Mesendoderm (in vitro differentiated cells): ENCODE measurements around the gene FHL2.

ENCODE experiments used
- DNase-seq: peaks from one replicate; pipeline ENCODE4 v3.0.0; 2013
- H2AK5ac ChIP-seq: 2 replicates; pipeline ENCODE4 v1.6.1; 2013; ENCODE audit warnings: low read length, inconsistent platforms
- H2BK120ac ChIP-seq: 2 replicates; pipeline ENCODE4 v1.6.1; 2013; ENCODE audit warnings: low read depth, mild to moderate bottlenecking, low read length, moderate library complexity, mixed read lengths
- H2BK15ac ChIP-seq: replicated peaks from 2 replicates; pipeline ENCODE4 v1.6.1; 2013; ENCODE audit warnings: low read depth, mild to moderate bottlenecking, moderate library complexity
- H2BK5ac ChIP-seq: 2 replicates; pipeline ENCODE4 v1.6.1; 2013; ENCODE audit warnings: low read length, inconsistent platforms
- H3K18ac ChIP-seq: 2 replicates; pipeline ENCODE4 v1.6.1; 2013; ENCODE audit warnings: mild to moderate bottlenecking, low read length, mixed read lengths
- H3K23ac ChIP-seq: one replicate; pipeline ENCODE4 v1.6.1; 2013; ENCODE audit warnings: low read length
- H3K27ac ChIP-seq: 2 replicates; pipeline ENCODE4 v1.5.1; 2013; ENCODE audit warnings: low read depth, mild to moderate bottlenecking, inconsistent platforms, low read length, moderate library complexity
- H3K27me3 ChIP-seq: 2 replicates; pipeline ENCODE4 v1.6.1; 2013; ENCODE audit warnings: low read length, control low read depth, mild to moderate bottlenecking, inconsistent platforms; ENCODE audit not compliant: insufficient read depth, poor library complexity
- H3K36me3 ChIP-seq: 2 replicates; pipeline ENCODE4 v1.6.1; 2013; ENCODE audit warnings: low read length, inconsistent platforms; ENCODE audit not compliant: control insufficient read depth, insufficient read depth
- H3K4ac ChIP-seq: one replicate; pipeline ENCODE4 v1.6.1; 2013; ENCODE audit warnings: low read depth, mild to moderate bottlenecking, low read length, moderate library complexity
- H3K4me1 ChIP-seq: 2 replicates; pipeline ENCODE4 v1.6.1; 2013; ENCODE audit warnings: low read depth, low read length, inconsistent platforms; ENCODE audit not compliant: control insufficient read depth
- H3K4me2 ChIP-seq: 2 replicates; pipeline ENCODE4 v1.6.1; 2013; ENCODE audit warnings: low read length
- H3K4me3 ChIP-seq: 2 replicates; pipeline ENCODE4 v1.5.1; 2013; ENCODE audit warnings: mild to moderate bottlenecking, low read length
- H3K56ac ChIP-seq: one replicate; pipeline ENCODE4 v1.6.1; 2013; ENCODE audit warnings: low read length
- H3K79me1 ChIP-seq: 2 replicates; pipeline ENCODE4 v1.6.1; 2013; ENCODE audit warnings: low read length, inconsistent platforms
- H3K79me2 ChIP-seq: 2 replicates; pipeline ENCODE4 v1.6.1; 2013; ENCODE audit warnings: mild to moderate bottlenecking, low read length; ENCODE audit not compliant: control insufficient read depth, insufficient read depth
- H3K9ac ChIP-seq: 2 replicates; pipeline ENCODE4 v1.6.1; 2013; ENCODE audit warnings: low read length, inconsistent platforms
- H4K5ac ChIP-seq: one replicate; pipeline ENCODE4 v1.6.1; 2013; ENCODE audit warnings: low read length
- H4K8ac ChIP-seq: one replicate; pipeline ENCODE4 v1.6.1; 2013; ENCODE audit warnings: low read depth, mild to moderate bottlenecking, control low read depth, low read length, moderate library complexity
- WGBS: extraction: QIAGEN DNeasy Blood & Tissue Kit; methylation state at CpG from one replicate; pipeline ENCODE4 v1.1.7; 2013; ENCODE audit warnings: low lambda C conversion rate, missing lambda C conversion rate; ENCODE audit not compliant: insufficient coverage; ENCODE audit errors: extremely low coverage; 5-methylcytosine and 5-hydroxymethylcytosine counted together

The FHL2 gene

GRCh38 chr2:105417857-105418436 lies 19.1 kb upstream of the FHL2 start:
- H4K8ac ChIP-seq: no peak overlapping the region
- H3K4ac ChIP-seq: no peak overlapping the region
- H3K18ac ChIP-seq: no peak overlapping the region
- H3K79me1 ChIP-seq: no peaks in the 10 kb centered on the region
- no peak overlapping the region for H3K27ac ChIP-seq
- H2AK5ac ChIP-seq: no peak overlapping the region
- no peak for DNase-seq
- no peak overlapping the region for H3K4me2 ChIP-seq
- H3K27me3 ChIP-seq: no peaks in the 10 kb centered on the region
- WGBS: no CpG with 5 or more reads among the region's 1 CpG
- no peak overlapping the region for H3K9ac ChIP-seq
- no peaks in the 10 kb centered on the region for H3K79me2 ChIP-seq
- no peak overlapping the region for H4K5ac ChIP-seq
- no peak overlapping the region for H3K56ac ChIP-seq
- no peak overlapping the region for H2BK120ac ChIP-seq
- no peak overlapping the region for H3K23ac ChIP-seq
- no peaks in the 10 kb centered on the region for H3K4me1 ChIP-seq
- no peaks in the 10 kb centered on the region for H3K36me3 ChIP-seq
- H2BK5ac ChIP-seq: no peak overlapping the region
- H2BK15ac ChIP-seq: no peak overlapping the region
- H3K4me3 ChIP-seq: no peak overlapping the region

- H2AK5ac ChIP-seq: no peak overlapping the region
- H3K27me3 ChIP-seq: no peaks in the 10 kb centered on the region
- H3K23ac ChIP-seq: no peak overlapping the region
- no peak overlapping the region for H3K18ac ChIP-seq
- H4K5ac ChIP-seq: no peak overlapping the region
- no peaks in the 10 kb centered on the region for H3K4me1 ChIP-seq
- no peak overlapping the region for H3K4me3 ChIP-seq
- H3K79me2 ChIP-seq: no peaks in the 10 kb centered on the region
- H3K56ac ChIP-seq: no peak overlapping the region
- no peak overlapping the region for H3K4ac ChIP-seq
- H2BK5ac ChIP-seq: no peak overlapping the region
- H3K36me3 ChIP-seq: no peaks in the 10 kb centered on the region
- no peak overlapping the region for H2BK15ac ChIP-seq
- WGBS: 100% methylated on average over 1 of the region's 3 CpGs
- H3K4me2 ChIP-seq: no peak overlapping the region
- H3K9ac ChIP-seq: no peak overlapping the region
- no peak overlapping the region for H2BK120ac ChIP-seq
- DNase-seq: no peak
- no peaks in the 10 kb centered on the region for H3K79me1 ChIP-seq
- H3K27ac ChIP-seq: no peak overlapping the region
- no peak overlapping the region for H4K8ac ChIP-seq
Measured at GRCh38 chr2:105416156-105416555, 17.3 kb upstream of the FHL2 start.

GRCh38 chr2:105415007-105415406 lies 16.2 kb upstream of the FHL2 start:
- Histone ChIP-seq H4K5ac (no peak overlapping the region), H3K56ac (no peak overlapping the region), H3K18ac (no peak overlapping the region), H2AK5ac (no peak overlapping the region), H3K4me3 (no peak overlapping the region), H3K36me3 (no peaks in the 10 kb centered on the region), H3K4me1 (no peaks in the 10 kb centered on the region), H3K23ac (no peak overlapping the region), H3K27ac (no peak overlapping the region), H2BK15ac (no peak overlapping the region), H2BK120ac (no peak overlapping the region), H3K9ac (no peak overlapping the region), H2BK5ac (no peak overlapping the region), H3K4me2 (no peak overlapping the region), H3K27me3 (no peaks in the 10 kb centered on the region), H3K79me2 (no peaks in the 10 kb centered on the region), H3K4ac (no peak overlapping the region), H3K79me1 (no peaks in the 10 kb centered on the region), H4K8ac (no peak overlapping the region)
- no CpG with 5 or more reads among the region's 4 CpGs for WGBS
- no peak for DNase-seq

DNA sequence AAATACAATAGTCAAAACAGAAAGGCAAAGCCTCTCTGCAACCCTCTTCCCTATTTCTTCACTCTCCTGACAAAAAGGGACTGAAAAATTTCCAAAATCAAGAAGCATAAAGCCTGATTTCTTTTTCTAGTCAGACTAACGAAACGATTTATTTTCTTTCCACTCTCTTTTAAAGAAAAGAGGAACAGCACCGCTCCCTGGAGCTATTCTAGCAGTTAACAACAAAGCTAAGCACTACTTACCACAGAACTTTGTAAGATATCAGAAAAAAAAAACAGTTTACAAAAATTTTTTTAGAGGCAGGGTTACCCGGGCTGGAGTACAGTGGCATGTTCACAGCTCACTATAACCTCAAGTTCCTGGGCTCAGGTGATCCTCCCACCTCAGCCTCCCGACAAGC lies 14.4 kb upstream of the FHL2 start:
- H3K23ac ChIP-seq: no peak overlapping the region
- WGBS: no CpG with 5 or more reads among the region's 5 CpGs
- H4K5ac ChIP-seq: no peak overlapping the region
- no peak overlapping the region for H2AK5ac ChIP-seq
- DNase-seq: no peak
- no peak overlapping the region for H3K9ac ChIP-seq
- H4K8ac ChIP-seq: no peak overlapping the region
- H2BK15ac ChIP-seq: no peak overlapping the region
- H3K4ac ChIP-seq: no peak overlapping the region
- H3K4me1 ChIP-seq: no peaks in the 10 kb centered on the region
- H3K36me3 ChIP-seq: no peaks in the 10 kb centered on the region
- no peak overlapping the region for H3K27ac ChIP-seq
- H3K56ac ChIP-seq: no peak overlapping the region
- H2BK120ac ChIP-seq: no peak overlapping the region
- no peaks in the 10 kb centered on the region for H3K79me2 ChIP-seq
- no peaks in the 10 kb centered on the region for H3K79me1 ChIP-seq
- no peaks in the 10 kb centered on the region for H3K27me3 ChIP-seq
- no peak overlapping the region for H3K4me2 ChIP-seq
- H2BK5ac ChIP-seq: no peak overlapping the region
- H3K4me3 ChIP-seq: no peak overlapping the region
- no peak overlapping the region for H3K18ac ChIP-seq

DNA sequence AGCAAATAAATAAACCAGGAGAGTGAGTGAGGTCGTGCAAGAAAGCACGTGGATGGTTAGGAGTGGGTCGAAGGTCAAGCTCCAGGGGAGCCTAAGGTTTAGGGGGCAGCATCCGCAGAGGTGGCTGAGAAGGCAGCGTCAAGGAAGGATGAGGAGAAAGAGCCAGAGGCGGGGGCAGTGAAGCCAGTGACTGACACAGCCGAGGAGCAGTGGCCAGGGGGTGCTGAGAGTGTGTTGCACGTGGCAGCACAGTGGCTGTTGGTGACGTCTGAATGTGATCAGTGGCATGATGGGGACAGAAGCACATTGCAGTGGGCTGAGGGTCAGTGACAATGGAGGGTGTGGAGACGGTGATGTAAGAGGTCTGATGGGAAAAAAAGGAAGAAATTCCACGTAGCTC lies 13.7 kb upstream of the FHL2 start:
- no peaks in the 10 kb centered on the region for H3K27me3 ChIP-seq
- H2BK15ac ChIP-seq: no peak overlapping the region
- no peak overlapping the region for H3K27ac ChIP-seq
- no peaks in the 10 kb centered on the region for H3K36me3 ChIP-seq
- H3K9ac ChIP-seq: no peak overlapping the region
- H4K8ac ChIP-seq: no peak overlapping the region
- DNase-seq: no peak
- H3K4me3 ChIP-seq: no peak overlapping the region
- no peaks in the 10 kb centered on the region for H3K4me1 ChIP-seq
- H3K23ac ChIP-seq: peak overlapping the region; percentile 92
- H4K5ac ChIP-seq: no peak overlapping the region
- H3K4ac ChIP-seq: no peak overlapping the region
- no peak overlapping the region for H3K56ac ChIP-seq
- H2BK120ac ChIP-seq: no peak overlapping the region
- H2BK5ac ChIP-seq: no peak overlapping the region
- no peak overlapping the region for H3K18ac ChIP-seq
- no peaks in the 10 kb centered on the region for H3K79me2 ChIP-seq
- no peak overlapping the region for H2AK5ac ChIP-seq
- H3K4me2 ChIP-seq: no peak overlapping the region
- H3K79me1 ChIP-seq: no peaks in the 10 kb centered on the region
- WGBS: no CpG with 5 or more reads among the region's 11 CpGs

- Histone ChIP-seq H3K23ac (no peak overlapping the region), H3K36me3 (no peaks in the 10 kb centered on the region), H3K56ac (no peak overlapping the region), H3K4ac (no peak overlapping the region), H3K27me3 (no peaks in the 10 kb centered on the region), H4K5ac (no peak overlapping the region), H3K79me1 (no peaks in the 10 kb centered on the region), H3K18ac (no peak overlapping the region), H2BK5ac (no peak overlapping the region), H4K8ac (no peak overlapping the region), H3K79me2 (no peaks in the 10 kb centered on the region), H3K4me2 (no peak overlapping the region), H3K27ac (no peak overlapping the region), H3K4me3 (no peak overlapping the region), H3K9ac (no peak overlapping the region), H2AK5ac (no peak overlapping the region), H3K4me1 (no peaks in the 10 kb centered on the region), H2BK120ac (no peak overlapping the region), H2BK15ac (no peak overlapping the region)
- no peak for DNase-seq
- no CpG with 5 or more reads among the region's 6 CpGs for WGBS
Measured at GRCh38 chr2:105411720-105412407, 13.0 kb upstream of the FHL2 start.
